CD4-positive, alpha-beta T cell (primary cell): ENCODE measurements around the gene SLC29A1. TPM values are rescaled to one million over a fixed set of nuclear protein-coding genes. Genes with fewer than 3 reads are reported as not detected.

Experiments
- ATAC-seq: fragments of 200-7000 bp; cut with Tn5 transposase; one replicate; pipeline ENCODE4 v1.10.0; 2022; ENCODE audit warnings: mild to moderate bottlenecking; ENCODE audit not compliant: poor library complexity
- CTCF ChIA-PET: fragments of 350-600 bp; sonication (Branson Sonifier 250); formaldehyde crosslinking; loops from one replicate; lab custom pipeline; 2021; ENCODE audit warnings: antibody characterized with exemption, inconsistent platforms; lab: Charles Lee
- POLR2A ChIA-PET: fragments of 350-600 bp; sonication (Branson Sonifier 250); formaldehyde crosslinking; loops from one replicate; lab custom pipeline; 2021; ENCODE audit warnings: antibody characterized with exemption, inconsistent platforms; lab: Charles Lee
- DNase-seq, 14 experiments: peaks; one replicate each; pipeline ENCODE4 v3.0.0-alpha.2; 2013 to 2020; ENCODE audit warnings: mixed read lengths in 2 of 14
- H3K27ac ChIP-seq, 2 donors: one replicate each; pipeline versions ENCODE4 v1.5.1 to v1.7.0; 2013; ENCODE audit warnings: low read length in 2 of 2, low read depth in 1 of 2, mild to moderate bottlenecking in 1 of 2
- H3K27me3 ChIP-seq, 2 experiments: 1 replicate in 1 of 2; 2 replicates in 1 of 2; pipeline versions ENCODE4 v1.6.1 to v1.7.0; 2013; ENCODE audit warnings: low read length in 2 of 2, control low read depth in 1 of 2, mild to moderate bottlenecking in 1 of 2, moderate library complexity in 1 of 2; ENCODE audit not compliant: insufficient read depth in 2 of 2, control insufficient read depth in 1 of 2
- H3K36me3 ChIP-seq: one replicate; pipeline ENCODE4 v1.6.1; 2013; ENCODE audit warnings: low read length, control low read depth; ENCODE audit not compliant: insufficient read depth
- H3K4me1 ChIP-seq: one replicate; pipeline ENCODE4 v1.6.1; 2013; ENCODE audit warnings: low read length, control low read depth; ENCODE audit not compliant: insufficient read depth
- H3K4me3 ChIP-seq: one replicate; pipeline ENCODE4 v1.5.1; 2013; ENCODE audit warnings: mild to moderate bottlenecking, low read length, moderate library complexity
- H3K9me3 ChIP-seq, 2 experiments: 1 replicate in 1 of 2; 2 replicates in 1 of 2; pipeline versions ENCODE4 v1.6.1 to v1.7.0; 2013; ENCODE audit warnings: low read length in 2 of 2, mild to moderate bottlenecking in 2 of 2, control low read depth in 1 of 2, moderate library complexity in 1 of 2; ENCODE audit not compliant: control insufficient read depth in 1 of 2, insufficient read depth in 1 of 2
- H3K27ac Mint-ChIP-seq: one replicate; pipeline ENCODE4 v1.8.0; 2020; ENCODE audit warnings: mixed read lengths
- H3K27me3 Mint-ChIP-seq: one replicate; pipeline ENCODE4 v1.8.0; 2021; ENCODE audit warnings: mixed read lengths
- H3K36me3 Mint-ChIP-seq: one replicate; pipeline ENCODE4 v1.8.0; 2021; ENCODE audit warnings: low read depth, mixed read lengths
- H3K4me1 Mint-ChIP-seq: one replicate; pipeline ENCODE4 v1.8.0; 2021; ENCODE audit warnings: low read depth, mixed read lengths
- H3K4me3 Mint-ChIP-seq: one replicate; pipeline ENCODE4 v1.8.0; 2020; ENCODE audit warnings: mild to moderate bottlenecking, mixed read lengths
- H3K9me3 Mint-ChIP-seq: one replicate; pipeline ENCODE4 v1.8.0; 2020; ENCODE audit warnings: mixed read lengths
- intact Hi-C, 2 experiments: fragments of 100-400 bp; cut with DNase I in 1 of 2; cut with micrococcal nuclease in 1 of 2; formaldehyde crosslinking; loops; one replicate each; pipeline versions ENCODE4 v1.15.1 to v1.9.0; 2023 to 2025; cut with DNase I, micrococcal nuclease
- total RNA-seq, 174 experiments: library from RNA in 2 of 174; stranded (reverse) in 2 of 174; gene quantifications; one replicate each; pipeline ENCODE4 v1.2.3 and lab custom pipeline; 2021 to 2026
- TF ChIP-seq, protein P1 (sequence below): fragments of 200-600 bp; IDR thresholded peaks from one replicate; pipeline ENCODE4 v1.8.0; 2022; ENCODE audit warnings: antibody characterized with exemption, mild to moderate bottlenecking

Gene SLC29A1
- total RNA-seq, 2 experiments from 2014 or later = 0.67 to 1.3 TPM

DNA sequence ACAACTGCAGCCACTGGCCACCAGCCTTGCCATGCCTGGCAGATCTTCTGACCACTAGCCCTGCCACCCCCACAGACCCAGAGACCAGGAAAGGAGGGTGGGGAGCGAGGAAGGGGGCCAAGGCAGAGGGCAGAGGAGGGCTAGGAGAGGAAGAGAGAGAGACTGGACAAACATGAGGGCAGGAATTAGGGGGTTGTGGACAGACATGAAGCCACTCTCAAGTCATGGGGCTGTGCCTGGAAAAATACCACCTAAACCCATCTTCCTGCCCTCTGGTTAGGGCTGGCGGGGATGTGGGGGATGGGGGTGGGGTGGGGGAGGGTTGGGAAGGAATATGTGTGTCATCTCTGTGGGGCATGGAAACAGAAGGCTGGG is 1.4 kb upstream of the SLC29A1 start:
- POLR2A ChIA-PET = interaction anchor here (2.5 to 5.8 kb wide), 2 partner anchors 16 to 24 kb away, joined by 8 to 62 read pairs; partner anchors contain the start of gene HSP90AB1
- Histone ChIP-seq H3K9me3 (peaks cover 0 to 3% of the 10 kb centered on the region in 2 experiments), H3K4me3 (no peak overlapping the region), H3K27ac (no peak overlapping the region), H3K27me3 (peaks cover 4 to 6% of the 10 kb centered on the region in 2 experiments), H3K4me1 (peaks cover 38% of the 10 kb centered on the region), H3K36me3 (no peaks in the 10 kb centered on the region)
- H3K4me1 Mint-ChIP-seq = peaks cover 36% of the 10 kb centered on the region
- DNase-seq (no peak), ATAC-seq (no peak)
- H3K36me3 Mint-ChIP-seq = no peaks in the 10 kb centered on the region
- intact Hi-C loops = loop anchor here (1.0 to 10.0 kb wide), 4 partner anchors 15 to 587 kb away; partner anchors contain the start of genes SLC35B2 (in 2 of the 2) and MAD2L1BP (in 1 of the 2)
- H3K27ac Mint-ChIP-seq = peak overlapping the region; percentile 39
- CTCF ChIA-PET = interaction anchor here (0.7 to 1.2 kb wide), 3 partner anchors 16 to 35 kb away, joined by 3 to 12 read pairs (median 7); partner anchors contain the start of gene SLC35B2
- no peaks in the 10 kb centered on the region for H3K27me3 Mint-ChIP-seq
- peak overlapping the region; percentile 77 for H3K4me3 Mint-ChIP-seq
- H3K9me3 Mint-ChIP-seq = no peaks in the 10 kb centered on the region
- TF ChIP-seq, protein P1, sequence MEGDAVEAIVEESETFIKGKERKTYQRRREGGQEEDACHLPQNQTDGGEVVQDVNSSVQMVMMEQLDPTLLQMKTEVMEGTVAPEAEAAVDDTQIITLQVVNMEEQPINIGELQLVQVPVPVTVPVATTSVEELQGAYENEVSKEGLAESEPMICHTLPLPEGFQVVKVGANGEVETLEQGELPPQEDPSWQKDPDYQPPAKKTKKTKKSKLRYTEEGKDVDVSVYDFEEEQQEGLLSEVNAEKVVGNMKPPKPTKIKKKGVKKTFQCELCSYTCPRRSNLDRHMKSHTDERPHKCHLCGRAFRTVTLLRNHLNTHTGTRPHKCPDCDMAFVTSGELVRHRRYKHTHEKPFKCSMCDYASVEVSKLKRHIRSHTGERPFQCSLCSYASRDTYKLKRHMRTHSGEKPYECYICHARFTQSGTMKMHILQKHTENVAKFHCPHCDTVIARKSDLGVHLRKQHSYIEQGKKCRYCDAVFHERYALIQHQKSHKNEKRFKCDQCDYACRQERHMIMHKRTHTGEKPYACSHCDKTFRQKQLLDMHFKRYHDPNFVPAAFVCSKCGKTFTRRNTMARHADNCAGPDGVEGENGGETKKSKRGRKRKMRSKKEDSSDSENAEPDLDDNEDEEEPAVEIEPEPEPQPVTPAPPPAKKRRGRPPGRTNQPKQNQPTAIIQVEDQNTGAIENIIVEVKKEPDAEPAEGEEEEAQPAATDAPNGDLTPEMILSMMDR = no peak

DNA sequence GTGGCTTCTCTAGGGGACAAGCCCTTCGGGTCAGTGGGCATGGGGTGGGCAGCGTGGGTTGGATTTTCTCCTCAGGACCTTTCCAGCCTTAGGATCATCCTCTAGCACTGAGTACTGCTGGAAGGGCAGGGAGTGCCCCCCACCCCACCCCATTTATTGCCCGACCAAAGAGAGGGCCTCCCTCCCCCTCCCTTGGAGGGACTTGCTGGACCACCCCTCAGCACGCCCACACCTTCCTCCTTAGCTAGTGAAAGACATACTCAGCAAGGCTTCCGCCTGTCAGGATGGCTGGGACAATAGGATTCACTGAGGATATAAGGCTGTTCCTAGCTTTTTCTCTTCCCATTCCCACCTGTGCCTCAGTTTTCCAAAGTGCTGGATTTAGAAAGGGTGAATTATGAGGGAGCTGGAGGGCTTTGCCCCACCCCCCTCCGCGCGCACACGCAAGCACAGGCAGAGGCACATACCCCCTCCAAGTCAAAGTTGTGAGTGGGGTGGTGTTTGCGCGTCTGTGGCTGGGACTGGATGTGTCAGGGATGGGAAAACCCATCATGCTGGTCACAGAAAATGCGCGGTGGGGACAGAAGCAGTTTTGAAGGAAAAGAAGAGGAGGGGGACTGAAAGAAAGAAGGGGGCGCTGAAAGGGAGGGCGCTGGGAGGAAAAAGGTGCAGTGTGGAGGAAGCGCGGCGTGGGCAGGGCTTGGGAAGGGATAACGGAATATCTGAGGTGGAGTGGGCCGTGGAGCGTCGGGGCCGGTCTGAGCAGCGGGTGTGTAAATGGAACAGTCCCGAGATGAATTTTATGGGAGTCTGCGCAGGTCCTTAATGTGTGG is 693 bp upstream of the SLC29A1 start:
- intact Hi-C loops = loop anchor here (2.0 to 10.0 kb wide), 3 partner anchors 14 to 588 kb away; partner anchors contain the start of genes SLC35B2 (in 2 of the 2) and MAD2L1BP (in 1 of the 2)
- Mint-ChIP-seq H3K36me3 (no peaks in the 10 kb centered on the region), H3K27ac (no peak overlapping the region), H3K4me1 (peaks cover 36% of the 10 kb centered on the region), H3K9me3 (no peaks in the 10 kb centered on the region), H3K27me3 (no peaks in the 10 kb centered on the region), H3K4me3 (peak overlapping the region; percentile 77)
- ATAC-seq (peak; percentile 1), DNase-seq (peak in 2 of 14 experiments; percentile 37 to 46)
- TF ChIP-seq, protein P1 = no peak
- Histone ChIP-seq H3K27ac (no peak overlapping the region), H3K27me3 (peaks cover 4% of the 10 kb centered on the region in 2 experiments), H3K4me3 (peak overlapping the region; percentile 55), H3K4me1 (peaks cover 38% of the 10 kb centered on the region), H3K9me3 (no peaks in the 10 kb centered on the region), H3K36me3 (no peaks in the 10 kb centered on the region)
- ChIA-PET POLR2A (interaction anchor here (0.7 to 5.8 kb wide), 4 partner anchors 15 to 39 kb away, joined by 3 to 62 read pairs (median 10); partner anchors contain the start of genes HSP90AB1 and SLC35B2), CTCF (interaction anchor here (0.7 to 1.8 kb wide), 7 partner anchors 10 to 42 kb away, joined by 3 to 7 read pairs (median 3); partner anchors contain the start of gene SLC35B2)
